Vagina (tissue), 2 donors: ENCODE measurements around the gene TNS3.

Experiments
- CTCF ChIP-seq, 3 experiments: fragments of 450-650 bp in 2 of 3; fragments of 200-600 bp in 1 of 3; sonication (generic) in 1 of 3; IDR thresholded peaks; one replicate each; pipeline ENCODE4 v1.5.1; 2017 to 2019; ENCODE audit warnings: antibody characterized with exemption in 3 of 3, mild to moderate bottlenecking in 2 of 3, moderate library complexity in 2 of 3
- POLR2A ChIP-seq, 2 donors: fragments of 450-650 bp; IDR thresholded peaks; one replicate each; pipeline ENCODE4 v1.6.1; 2017; ENCODE audit warnings: antibody characterized with exemption in 2 of 2, mild to moderate bottlenecking in 2 of 2, moderate library complexity in 2 of 2
- POLR2AphosphoS5 ChIP-seq, 2 donors: sonication (generic); formaldehyde crosslinking; IDR thresholded peaks; one replicate each; pipeline ENCODE4 v1.9.0; 2017; ENCODE audit warnings: antibody characterized with exemption in 2 of 2, mild to moderate bottlenecking in 2 of 2, low read depth in 1 of 2; ENCODE audit not compliant: insufficient read depth in 1 of 2

DNA sequence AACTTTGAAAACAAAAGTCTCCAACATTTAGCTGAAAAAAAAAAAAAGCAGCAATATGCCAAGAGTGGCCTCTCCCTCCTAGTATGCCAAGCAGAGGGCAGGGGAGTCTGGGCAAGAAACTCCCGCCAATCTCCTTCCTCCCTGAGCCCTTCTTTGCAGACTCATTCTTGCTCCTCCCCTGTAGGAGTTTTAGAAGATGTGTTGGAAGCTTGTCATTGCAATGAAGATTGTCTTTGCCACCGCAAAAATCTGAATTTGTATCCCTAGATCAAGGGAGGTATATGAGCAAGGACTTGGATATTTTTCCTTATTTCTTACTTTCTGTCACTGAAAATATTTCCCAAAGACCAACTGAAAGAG, 2.6 kb upstream of the TNS3 start:
- TF ChIP-seq POLR2A (IDR thresholded peaks at IDR 0.05) = no peak
- no peak for TF ChIP-seq CTCF (IDR thresholded peaks at IDR 0.05)
- no peak for TF ChIP-seq POLR2AphosphoS5 (IDR thresholded peaks at IDR 0.05; ENCODE audit: insufficient read depth in 1 of 2, low read depth in 1 of 2)
